Fibroblast of lung (primary cell): ENCODE data around the gene GPX1. TPM values are rescaled to one million over a fixed set of nuclear protein-coding genes. Genes with fewer than 3 reads are reported as not detected.
A peak's percentile ranks its signal among the peaks of the same experiment; 100 is the strongest.

ENCODE experiments used
- DNase-seq, 2 donors: peaks; one replicate each; pipeline versions ENCODE4 v3.0.0 to v3.0.0-alpha.2; 2010; ENCODE audit warnings: low read depth in 2 of 2
- H2AFZ ChIP-seq: 2 replicates; pipeline ENCODE4 v1.5.1; 2012; ENCODE audit warnings: low read length, control low read depth, inconsistent platforms
- H3K27ac ChIP-seq: 2 replicates; pipeline ENCODE4 v1.5.1; 2011; ENCODE audit warnings: low read length, control low read depth; ENCODE audit not compliant: insufficient read depth
- H3K27me3 ChIP-seq: 2 replicates; pipeline ENCODE4 v1.5.1; 2011; ENCODE audit warnings: mild to moderate bottlenecking, low read length; ENCODE audit not compliant: control insufficient read depth, insufficient read depth
- H3K36me3 ChIP-seq: 2 replicates; pipeline ENCODE4 v1.5.1; 2011; ENCODE audit warnings: low read length; ENCODE audit not compliant: control insufficient read depth, insufficient read depth
- H3K4me1 ChIP-seq: 2 replicates; pipeline ENCODE4 v1.5.1; 2011; ENCODE audit warnings: low read length; ENCODE audit not compliant: control insufficient read depth, insufficient read depth; ENCODE audit errors: extremely low read depth
- H3K4me2 ChIP-seq: 2 replicates; pipeline ENCODE4 v1.5.1; 2011; ENCODE audit warnings: low read length, control low read depth; ENCODE audit not compliant: insufficient read depth; ENCODE audit errors: extremely low read depth
- H3K4me3 ChIP-seq, 4 experiments: fragments of 200-600 bp in 1 of 4; sonication (generic) in 1 of 4; replicated peaks in 1 of 4; 2 replicates each; pipeline ENCODE4 v1.5.1; 2011 to 2016; ENCODE audit warnings: low read length in 4 of 4, low read depth in 3 of 4, mild to moderate bottlenecking in 3 of 4, control low read depth in 2 of 4, inconsistent platforms in 1 of 4, mixed read lengths in 1 of 4; ENCODE audit not compliant: insufficient read depth in 1 of 4; ENCODE audit errors: control extremely low read depth in 1 of 4
- H3K79me2 ChIP-seq: 2 replicates; pipeline ENCODE4 v1.5.1; 2012; ENCODE audit warnings: mild to moderate bottlenecking, low read length, inconsistent platforms; ENCODE audit not compliant: control insufficient read depth, insufficient read depth
- H3K9ac ChIP-seq: 2 replicates; pipeline ENCODE4 v1.5.1; 2011; ENCODE audit warnings: mild to moderate bottlenecking, low read length, control low read depth; ENCODE audit not compliant: insufficient read depth
- H3K9me3 ChIP-seq: 2 replicates; pipeline ENCODE4 v1.5.1; 2012; ENCODE audit warnings: low read depth, low read length; ENCODE audit not compliant: control insufficient read depth, insufficient read depth
- H4K20me1 ChIP-seq: 2 replicates; pipeline ENCODE4 v1.5.1; 2011; ENCODE audit warnings: low read length; ENCODE audit not compliant: control insufficient read depth, insufficient read depth; ENCODE audit errors: extremely low read depth
- CTCF ChIP-seq, 2 donors: IDR thresholded peaks in 1 of 2; conservative IDR thresholded peaks in 1 of 2; 1 replicate in 1 of 2; 2 replicates in 1 of 2; pipeline ENCODE4 v1.5.1; 2011 to 2012; ENCODE audit warnings: low read length in 2 of 2, control low read depth in 1 of 2, inconsistent platforms in 1 of 2, low read depth in 1 of 2, mild to moderate bottlenecking in 1 of 2
- EZH2 ChIP-seq: IDR thresholded peaks from 2 replicates; pipeline ENCODE4 v1.5.1; 2012; ENCODE audit warnings: low read length, control low read depth, mild to moderate bottlenecking; ENCODE audit errors: missing control alignments
- polyA plus RNA-seq, 2 donors: library from polyadenylated mRNA; depleted of rRNA in 1 of 2; stranded (reverse) in 1 of 2; unstranded in 1 of 2; fragments of >200 nt; gene quantifications; 2 replicates each; pipeline ENCODE4 v1.2.1, GENCODE V29; 2011 to 2012; ENCODE audit warnings: missing spikeins in 1 of 2
- total RNA-seq: library from RNA; depleted of rRNA; stranded (reverse); fragments of >200 nt; gene quantifications from 2 replicates; pipeline ENCODE4 v1.2.1, GENCODE V29; 2014

The GPX1 gene
- total and polyA plus RNA-seq, 2 donors (not counting 1 experiment from before 2014, with no cell fraction given), result 227 to 456 TPM

- TF ChIP-seq CTCF (conservative IDR thresholded peaks at IDR 0.05 in 1 of 2, IDR thresholded peaks at IDR 0.05 in 1 of 2; ENCODE audit: low read depth in 1 of 2, low read length in 2 of 2), result no peak
- no peak for TF ChIP-seq EZH2
- H3K4me1 ChIP-seq, result no peaks in the 10 kb centered on the region
- peaks cover 4% of the 10 kb centered on the region for H3K36me3 ChIP-seq
- H3K27ac ChIP-seq, result no peak overlapping the region
- H3K4me2 ChIP-seq, result no peak overlapping the region
- H2AFZ ChIP-seq, result no peak overlapping the region
- no peak overlapping the region for H3K9ac ChIP-seq
- H4K20me1 ChIP-seq, result no peaks in the 10 kb centered on the region
- peak in 1 of 2 donors; percentile 89 for DNase-seq
- H3K4me3 ChIP-seq, result no peak overlapping the region
- peaks cover 92% of the 10 kb centered on the region for H3K79me2 ChIP-seq
- no peaks in the 10 kb centered on the region for H3K27me3 ChIP-seq
- no peaks in the 10 kb centered on the region for H3K9me3 ChIP-seq
Observed at GRCh38 chr3:49377483-49377882, 19.3 kb upstream of the GPX1 start.

- Histone ChIP-seq H3K9me3 (no peaks in the 10 kb centered on the region), H2AFZ (no peak overlapping the region), H3K4me3 (no peak overlapping the region), H3K36me3 (peaks cover 17% of the 10 kb centered on the region), H3K4me1 (no peaks in the 10 kb centered on the region), H3K27ac (no peak overlapping the region), H3K27me3 (no peaks in the 10 kb centered on the region), H3K4me2 (no peak overlapping the region), H3K9ac (no peak overlapping the region), H3K79me2 (peaks cover 81% of the 10 kb centered on the region), H4K20me1 (no peaks in the 10 kb centered on the region)
- DNase-seq, result no peak
- TF ChIP-seq CTCF (conservative IDR thresholded peaks at IDR 0.05 in 1 of 2, IDR thresholded peaks at IDR 0.05 in 1 of 2; ENCODE audit: low read depth in 1 of 2, low read length in 2 of 2) (no peak), EZH2 (no peak)
Observed at GRCh38 chr3:49371946-49372345, 13.8 kb upstream of the GPX1 start.

GRCh38 chr3:49370585-49371290 is 12.6 kb upstream of the GPX1 start:
- Histone ChIP-seq H3K9ac (no peak overlapping the region), H3K27me3 (no peaks in the 10 kb centered on the region), H3K4me2 (no peak overlapping the region), H3K9me3 (no peaks in the 10 kb centered on the region), H4K20me1 (no peaks in the 10 kb centered on the region), H2AFZ (no peak overlapping the region), H3K4me3 (no peak overlapping the region), H3K79me2 (peaks cover 82% of the 10 kb centered on the region), H3K27ac (no peak overlapping the region), H3K36me3 (peaks cover 24% of the 10 kb centered on the region), H3K4me1 (no peaks in the 10 kb centered on the region)
- no peak for DNase-seq
- TF ChIP-seq CTCF (conservative IDR thresholded peaks at IDR 0.05 in 1 of 2, IDR thresholded peaks at IDR 0.05 in 1 of 2; ENCODE audit: low read depth in 1 of 2, low read length in 2 of 2), result no peak
- TF ChIP-seq EZH2, result no peak
